ENCODE results near the gene RNASE13. TPM values are rescaled to one million over a fixed set of nuclear protein-coding genes. Genes with fewer than 3 reads are reported as not detected.

RNASE13 gene
- total RNA-seq, 1 experiment from 2014 or later = not detected

DNA sequence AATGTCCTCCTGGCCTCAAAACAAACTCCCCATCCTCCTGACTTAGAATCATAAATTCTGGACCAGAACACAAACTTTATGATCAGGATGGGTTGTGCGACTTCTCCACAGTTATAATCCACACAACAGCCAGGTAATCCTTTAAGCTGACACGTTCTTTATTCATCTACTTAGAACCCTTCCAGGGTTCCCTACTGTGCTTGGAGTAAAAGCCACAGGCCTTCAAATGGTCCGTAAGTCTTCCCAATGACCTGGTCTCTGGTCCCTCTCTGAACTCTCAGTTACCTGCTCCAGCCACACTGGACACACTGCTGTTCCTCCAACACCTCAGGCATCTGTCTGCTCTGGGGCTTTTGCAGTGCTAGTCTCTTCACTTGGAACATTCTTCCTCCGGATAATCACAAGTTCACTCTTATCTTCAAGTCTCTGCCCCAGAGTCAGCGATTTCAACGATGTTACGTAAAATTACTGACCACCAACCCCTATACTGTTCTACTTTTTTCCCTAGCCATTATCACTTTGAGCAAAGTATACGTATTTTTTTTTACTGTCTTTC is 5.8 kb upstream of the RNASE13 start:
- DNase-seq = no peak
- H3K36me3 ChIP-seq (replicated peaks; ENCODE audit: control insufficient read depth, insufficient read depth, low read length) = no peaks in the 10 kb centered on the region
- no peaks in the 10 kb centered on the region; the same call in 1 of the 2 replicates for H3K27me3 ChIP-seq (ENCODE audit: control insufficient read depth, insufficient read depth, low read length)

GRCh38 chr14:21039585-21040369 is 5.2 kb upstream of the RNASE13 start:
- H3K4me3 ChIP-seq (ENCODE audit: insufficient read depth, low read depth, low read length) = no peak overlapping the region
- H3K27me3 ChIP-seq (ENCODE audit: control insufficient read depth, insufficient read depth, low read length) = no peaks in the 10 kb centered on the region; the same call in 1 of the 2 replicates
- peak; percentile 75 for DNase-seq
- no peaks in the 10 kb centered on the region for H3K36me3 ChIP-seq (replicated peaks; ENCODE audit: control insufficient read depth, insufficient read depth, low read length)

More for the DNA sequence above, 5.8 kb upstream of the RNASE13 start:
- no peak overlapping the region for H3K4me3 ChIP-seq (ENCODE audit: insufficient read depth, low read depth, low read length)

GRCh38 chr14:21038441-21039422 is 4.1 kb upstream of the RNASE13 start:
- H3K27me3 ChIP-seq (ENCODE audit: control insufficient read depth, insufficient read depth, low read length) = no peaks in the 10 kb centered on the region; the same call in 1 of the 2 replicates

GRCh38 chr14:21037156-21037555 is 2.5 kb upstream of the RNASE13 start:
- H3K27me3 ChIP-seq (ENCODE audit: control insufficient read depth, insufficient read depth, low read length) = no peaks in the 10 kb centered on the region
- DNase-seq = no peak
- no peaks in the 10 kb centered on the region for H3K36me3 ChIP-seq (replicated peaks; ENCODE audit: control insufficient read depth, insufficient read depth, low read length)
- no peak overlapping the region for H3K4me3 ChIP-seq (ENCODE audit: insufficient read depth, low read depth, low read length)

More at GRCh38 chr14:21038441-21039422, 4.1 kb upstream of the RNASE13 start:
- Histone ChIP-seq H3K4me3 (ENCODE audit: insufficient read depth, low read depth, low read length) (no peak overlapping the region), H3K36me3 (replicated peaks; ENCODE audit: control insufficient read depth, insufficient read depth, low read length) (no peaks in the 10 kb centered on the region)
- DNase-seq = peak; percentile 74

GRCh38 chr14:21036751-21037150 is 2.1 kb upstream of the RNASE13 start:
- H3K36me3 ChIP-seq (replicated peaks; ENCODE audit: control insufficient read depth, insufficient read depth, low read length) = no peaks in the 10 kb centered on the region
- H3K27me3 ChIP-seq (ENCODE audit: control insufficient read depth, insufficient read depth, low read length) = no peaks in the 10 kb centered on the region
- no peak for DNase-seq
- no peak overlapping the region for H3K4me3 ChIP-seq (ENCODE audit: insufficient read depth, low read depth, low read length)

DNA sequence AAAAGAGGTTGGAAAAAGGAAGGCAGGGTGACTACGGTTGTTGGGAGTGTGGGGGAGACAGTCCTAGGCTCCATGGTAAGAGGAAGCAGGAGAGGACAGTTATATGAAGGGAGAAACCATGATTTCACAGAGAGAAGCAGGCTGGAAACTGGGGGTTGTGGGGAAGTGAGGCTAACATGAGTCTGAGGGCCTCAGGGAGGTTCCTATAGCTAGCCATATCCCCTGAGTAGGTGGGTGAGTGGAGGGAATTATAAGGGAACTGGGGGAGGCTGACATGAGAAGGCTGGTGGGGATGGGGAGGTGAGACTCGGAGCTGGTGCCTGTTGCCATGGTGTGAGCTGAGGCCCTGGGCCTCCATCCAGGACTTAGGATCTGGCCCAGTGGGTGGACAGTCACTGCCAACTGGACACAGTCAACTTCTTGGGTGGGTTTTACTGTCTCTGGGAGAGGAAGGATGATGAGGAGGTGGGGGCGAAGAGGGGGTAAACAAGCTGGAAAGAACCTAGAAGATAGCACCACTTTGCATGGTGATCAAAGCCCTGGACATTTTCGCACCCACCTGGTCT is 1.4 kb downstream of the RNASE13 start:
- H3K4me3 ChIP-seq (ENCODE audit: insufficient read depth, low read depth, low read length) = no peak overlapping the region
- no peak for DNase-seq
- no peaks in the 10 kb centered on the region; the same call in 1 of the 2 replicates for H3K27me3 ChIP-seq (ENCODE audit: control insufficient read depth, insufficient read depth, low read length)
- no peaks in the 10 kb centered on the region for H3K36me3 ChIP-seq (replicated peaks; ENCODE audit: control insufficient read depth, insufficient read depth, low read length)

DNA sequence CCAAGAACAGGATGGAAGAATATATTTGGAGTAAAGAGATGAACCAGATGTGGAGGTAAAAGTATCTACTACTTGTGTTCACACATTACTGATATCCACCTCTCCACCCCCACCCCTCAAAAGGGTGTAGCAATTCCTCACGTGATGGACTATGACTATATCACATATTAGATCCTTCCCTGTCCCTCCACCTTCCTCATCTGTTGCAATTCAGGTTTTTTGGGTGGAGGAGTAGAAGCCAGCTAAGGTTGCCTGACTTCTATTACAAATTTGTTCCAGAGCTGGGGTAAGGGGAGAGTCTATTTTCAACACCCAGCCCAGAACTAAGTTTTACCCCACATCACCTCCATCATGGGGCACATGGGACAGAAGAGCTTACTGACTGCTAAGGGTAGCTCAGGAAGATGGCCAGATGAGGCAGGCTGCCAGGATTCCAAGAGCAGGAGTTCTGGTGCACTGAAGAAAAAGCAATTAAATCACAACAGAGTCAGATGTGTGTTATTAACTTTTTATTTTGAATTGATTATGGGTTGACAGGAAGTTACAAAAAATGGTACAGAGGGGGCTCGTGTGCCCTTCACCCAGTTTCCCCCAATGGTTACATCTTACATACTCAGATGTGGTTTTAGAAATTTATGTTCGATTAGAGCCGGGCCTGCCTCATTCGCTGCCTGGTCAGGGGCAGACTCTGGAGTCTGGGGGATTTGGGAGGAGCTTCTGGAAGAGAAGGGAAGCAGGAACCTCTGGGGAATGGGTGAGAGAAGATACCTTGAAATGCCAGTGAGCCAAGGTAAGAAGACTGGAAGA is 2.1 kb downstream of the RNASE13 start:
- no peak for DNase-seq
- Histone ChIP-seq H3K27me3 (ENCODE audit: control insufficient read depth, insufficient read depth, low read length) (no peaks in the 10 kb centered on the region; the same call in 1 of the 2 replicates), H3K4me3 (ENCODE audit: insufficient read depth, low read depth, low read length) (no peak overlapping the region), H3K36me3 (replicated peaks; ENCODE audit: control insufficient read depth, insufficient read depth, low read length) (no peaks in the 10 kb centered on the region)

DNA sequence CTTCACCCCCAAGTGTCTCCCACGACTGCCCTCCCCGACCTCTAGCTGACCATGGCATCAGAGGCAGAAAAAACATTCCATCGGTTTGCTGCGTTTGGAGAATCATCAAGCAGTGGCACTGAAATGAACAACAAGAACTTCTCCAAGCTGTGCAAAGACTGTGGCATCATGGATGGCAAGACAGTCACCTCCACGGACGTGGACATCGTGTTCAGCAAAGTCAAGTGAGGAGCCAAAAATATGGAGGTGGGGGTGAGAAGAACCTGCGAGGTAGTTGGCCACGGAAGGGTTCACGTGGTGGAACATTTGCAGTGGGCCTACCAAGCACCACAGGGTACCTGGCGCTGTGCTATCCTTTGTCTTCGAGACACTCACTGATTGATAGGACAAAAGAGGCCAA is 4.1 kb downstream of the RNASE13 start:
- DNase-seq = no peak
- H3K36me3 ChIP-seq (replicated peaks; ENCODE audit: control insufficient read depth, insufficient read depth, low read length) = no peaks in the 10 kb centered on the region
- peaks cover 2% of the 10 kb centered on the region; the same call in 1 of the 2 replicates for H3K27me3 ChIP-seq (ENCODE audit: control insufficient read depth, insufficient read depth, low read length)
- no peak overlapping the region for H3K4me3 ChIP-seq (ENCODE audit: insufficient read depth, low read depth, low read length)

DNA sequence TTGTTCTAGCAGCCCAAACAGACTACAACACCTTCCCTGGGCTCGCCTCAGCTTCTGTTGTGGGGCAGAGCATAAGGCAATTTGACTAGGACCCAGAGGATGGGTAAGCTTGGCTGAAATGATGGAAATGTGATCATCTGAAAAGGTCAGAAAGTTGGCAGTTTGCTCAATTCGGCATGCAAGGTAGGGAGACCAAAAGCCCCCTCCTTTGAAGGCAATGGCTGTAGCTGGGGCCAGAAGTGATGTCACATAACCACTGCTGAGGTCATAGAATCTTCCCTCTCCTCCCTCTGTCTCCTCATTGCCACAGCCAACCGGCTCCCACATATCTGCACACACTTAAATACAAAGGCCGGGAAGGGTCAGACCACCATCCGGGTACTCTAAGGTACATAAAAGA is 4.7 kb downstream of the RNASE13 start, which contains the start of gene TPPP2:
Gene TPPP2, plus strand, starts transcription at position 301 of the 400 bp plus-strand sequence. CDS start 365 bp downstream, outside the sequence.
- peaks cover 2% of the 10 kb centered on the region; the same call in 1 of the 2 replicates for H3K27me3 ChIP-seq (ENCODE audit: control insufficient read depth, insufficient read depth, low read length)
- no peak for DNase-seq
- no peak within 1 kb of the TSS for H3K4me3 ChIP-seq (ENCODE audit: insufficient read depth, low read depth, low read length)
- no peaks in the 10 kb centered on the region for H3K36me3 ChIP-seq (replicated peaks; ENCODE audit: control insufficient read depth, insufficient read depth, low read length)

DNA sequence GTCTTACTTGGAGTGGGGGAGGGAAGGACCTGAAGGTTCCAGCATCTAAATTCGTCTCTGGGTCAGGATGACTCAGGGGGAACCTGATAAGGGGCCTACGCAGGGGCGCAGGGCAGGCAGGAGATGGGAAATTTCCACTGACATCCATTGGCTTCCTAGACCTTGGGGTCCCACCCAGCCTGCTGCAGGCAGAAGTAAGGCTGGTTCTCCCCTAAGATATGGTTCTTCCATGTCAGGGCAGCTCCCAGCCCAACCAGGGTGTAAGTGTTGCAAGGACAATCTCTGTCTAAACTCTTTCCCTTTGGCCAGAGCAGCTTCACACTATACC is 7.7 kb downstream of the RNASE13 start:
- no peak overlapping the region for H3K4me3 ChIP-seq (ENCODE audit: insufficient read depth, low read depth, low read length)
- peaks cover 21% of the 10 kb centered on the region for H3K27me3 ChIP-seq (ENCODE audit: control insufficient read depth, insufficient read depth, low read length)
- H3K36me3 ChIP-seq (replicated peaks; ENCODE audit: control insufficient read depth, insufficient read depth, low read length) = no peaks in the 10 kb centered on the region
- DNase-seq = peak; percentile 43

DNA sequence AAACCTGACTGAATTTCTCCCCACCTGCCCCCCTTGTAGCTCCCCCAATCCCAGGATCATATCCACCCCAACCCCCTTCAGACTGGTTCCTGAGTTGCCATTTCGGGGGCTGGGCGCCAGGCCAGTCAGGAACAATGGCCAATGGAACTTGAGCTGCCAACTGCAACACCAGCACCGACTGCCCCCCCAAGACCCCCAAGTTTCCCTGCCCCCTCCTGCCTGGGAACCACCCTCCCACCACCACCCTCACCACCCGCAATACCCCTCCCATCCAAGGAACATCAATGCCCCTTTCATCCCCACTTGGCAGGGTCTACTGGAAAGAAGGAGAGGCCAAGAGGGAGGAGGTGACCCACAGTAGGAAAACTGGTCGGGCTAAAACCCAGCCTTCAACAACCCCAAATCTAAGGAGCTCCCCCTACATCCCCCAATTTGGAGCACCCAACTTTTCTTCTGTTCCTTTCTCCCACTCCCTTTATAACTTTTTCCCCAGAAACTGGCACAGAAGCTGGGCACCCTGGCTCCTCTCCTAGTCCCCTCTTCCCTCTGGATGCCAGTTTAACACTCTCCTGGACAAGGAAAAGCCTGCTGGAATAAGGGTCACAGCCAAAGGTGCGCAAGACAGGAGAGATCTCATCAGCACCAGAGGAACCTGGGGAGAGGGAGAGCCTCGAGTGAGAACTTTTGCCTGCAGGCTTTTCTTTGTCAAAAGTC is 8.2 kb downstream of the RNASE13 start:
- Histone ChIP-seq H3K4me3 (ENCODE audit: insufficient read depth, low read depth, low read length) (peak overlapping the region; percentile 63), H3K27me3 (ENCODE audit: control insufficient read depth, insufficient read depth, low read length) (peaks cover 21% of the 10 kb centered on the region), H3K36me3 (replicated peaks; ENCODE audit: control insufficient read depth, insufficient read depth, low read length) (no peaks in the 10 kb centered on the region)
- DNase-seq = peak; percentile 61

GRCh38 chr14:21025371-21026273 is 9.0 kb downstream of the RNASE13 start:
- H3K36me3 ChIP-seq (replicated peaks; ENCODE audit: control insufficient read depth, insufficient read depth, low read length) = no peaks in the 10 kb centered on the region
- H3K27me3 ChIP-seq (ENCODE audit: control insufficient read depth, insufficient read depth, low read length) = peaks cover 21% of the 10 kb centered on the region
- peak overlapping the region; percentile 63 for H3K4me3 ChIP-seq (ENCODE audit: insufficient read depth, low read depth, low read length)
- peak; percentile 90 for DNase-seq
